ENCODE data around the gene SRGN. TPM values are rescaled to one million over a fixed set of nuclear protein-coding genes. Genes with fewer than 3 reads are reported as not detected.
A peak's percentile ranks its signal among the peaks of the same experiment; 100 is the strongest.

Gene SRGN
- total RNA-seq, 1 donor from 2014 or later, result 117 TPM

DNA sequence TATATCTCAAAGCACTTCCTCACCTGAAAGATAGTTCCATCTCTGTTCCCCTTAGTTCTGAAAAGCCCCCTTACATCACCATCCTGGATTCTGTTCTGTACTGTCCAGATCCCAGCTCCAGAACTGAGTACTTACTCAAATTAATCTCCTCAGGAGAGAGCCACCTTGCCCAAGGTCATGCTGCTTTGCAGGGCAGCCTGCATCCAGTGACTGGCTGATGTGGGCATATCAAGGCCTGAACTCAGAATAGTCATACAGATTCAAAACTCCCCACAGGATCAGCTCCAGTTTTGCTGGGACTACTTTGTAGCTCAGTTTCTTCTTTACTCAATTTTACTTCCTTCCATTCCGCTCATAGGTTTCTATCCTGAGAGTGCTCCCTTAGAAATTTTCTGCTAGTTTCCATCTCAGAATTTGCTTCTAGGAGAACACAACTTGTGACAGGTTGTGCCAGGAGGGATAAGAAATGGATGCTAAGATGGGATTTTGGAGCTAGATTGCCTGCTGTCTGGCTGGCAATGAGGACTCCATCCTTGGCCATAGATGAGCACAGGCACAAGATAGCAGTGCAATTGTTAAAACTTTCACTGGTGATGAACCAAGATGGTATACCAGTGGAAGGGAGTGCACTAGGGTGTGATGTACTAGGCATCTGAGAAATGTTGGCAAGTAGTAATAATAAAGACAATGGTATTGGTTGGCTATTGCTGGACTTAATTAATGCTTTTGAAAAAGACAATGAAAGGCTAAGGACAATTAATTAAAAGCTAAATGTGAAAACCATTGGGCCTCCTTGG, 17.3 kb downstream of the SRGN start:
- Histone ChIP-seq H3K27ac (no peak overlapping the region), H3K4me1 (no peaks in the 10 kb centered on the region), H3K4me3 (no peak overlapping the region), H3K9me3 (no peaks in the 10 kb centered on the region), H3K36me3 (no peaks in the 10 kb centered on the region), H3K27me3 (no peaks in the 10 kb centered on the region)
- intact Hi-C loops (cut with DNase I), result no loop called here
- TF ChIP-seq, protein P1, sequence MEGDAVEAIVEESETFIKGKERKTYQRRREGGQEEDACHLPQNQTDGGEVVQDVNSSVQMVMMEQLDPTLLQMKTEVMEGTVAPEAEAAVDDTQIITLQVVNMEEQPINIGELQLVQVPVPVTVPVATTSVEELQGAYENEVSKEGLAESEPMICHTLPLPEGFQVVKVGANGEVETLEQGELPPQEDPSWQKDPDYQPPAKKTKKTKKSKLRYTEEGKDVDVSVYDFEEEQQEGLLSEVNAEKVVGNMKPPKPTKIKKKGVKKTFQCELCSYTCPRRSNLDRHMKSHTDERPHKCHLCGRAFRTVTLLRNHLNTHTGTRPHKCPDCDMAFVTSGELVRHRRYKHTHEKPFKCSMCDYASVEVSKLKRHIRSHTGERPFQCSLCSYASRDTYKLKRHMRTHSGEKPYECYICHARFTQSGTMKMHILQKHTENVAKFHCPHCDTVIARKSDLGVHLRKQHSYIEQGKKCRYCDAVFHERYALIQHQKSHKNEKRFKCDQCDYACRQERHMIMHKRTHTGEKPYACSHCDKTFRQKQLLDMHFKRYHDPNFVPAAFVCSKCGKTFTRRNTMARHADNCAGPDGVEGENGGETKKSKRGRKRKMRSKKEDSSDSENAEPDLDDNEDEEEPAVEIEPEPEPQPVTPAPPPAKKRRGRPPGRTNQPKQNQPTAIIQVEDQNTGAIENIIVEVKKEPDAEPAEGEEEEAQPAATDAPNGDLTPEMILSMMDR (IDR thresholded peaks at IDR 0.05), result no peak
- TF ChIP-seq POLR2A (IDR thresholded peaks at IDR 0.05), result no peak
- no peak for TF ChIP-seq POLR2AphosphoS5 (IDR thresholded peaks at IDR 0.05; ENCODE audit: insufficient read depth in 1 of 2, low read depth in 1 of 2)
- DNase-seq (ENCODE audit: extremely low spot score in 2 of 2), result no peak

DNA sequence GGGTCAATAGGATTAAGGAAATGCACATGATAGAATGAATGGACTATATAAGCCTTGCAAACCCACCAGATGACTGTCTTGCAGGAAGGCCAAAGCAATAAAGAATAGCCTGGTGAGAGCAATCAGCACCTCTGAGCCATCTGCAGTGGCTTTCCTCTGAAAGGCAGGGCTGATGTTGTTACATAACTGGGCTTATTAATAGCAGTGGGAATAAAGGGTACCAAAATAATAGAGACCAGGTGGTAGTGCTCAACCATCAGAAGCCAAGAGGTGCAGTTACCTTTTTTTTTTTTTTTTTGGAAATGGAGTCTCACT, 19.2 kb downstream of the SRGN start:
- Histone ChIP-seq H3K27ac (no peak overlapping the region), H3K36me3 (no peaks in the 10 kb centered on the region), H3K4me1 (no peaks in the 10 kb centered on the region), H3K4me3 (no peak overlapping the region), H3K27me3 (no peaks in the 10 kb centered on the region), H3K9me3 (no peaks in the 10 kb centered on the region)
- TF ChIP-seq POLR2AphosphoS5 (IDR thresholded peaks at IDR 0.05; ENCODE audit: insufficient read depth in 1 of 2, low read depth in 1 of 2) (no peak), POLR2A (IDR thresholded peaks at IDR 0.05) (no peak)
- TF ChIP-seq, protein P1 (IDR thresholded peaks at IDR 0.05), result no peak
- DNase-seq (ENCODE audit: extremely low spot score in 2 of 2), result no peak
- intact Hi-C loops (cut with DNase I), result no loop called here

DNA sequence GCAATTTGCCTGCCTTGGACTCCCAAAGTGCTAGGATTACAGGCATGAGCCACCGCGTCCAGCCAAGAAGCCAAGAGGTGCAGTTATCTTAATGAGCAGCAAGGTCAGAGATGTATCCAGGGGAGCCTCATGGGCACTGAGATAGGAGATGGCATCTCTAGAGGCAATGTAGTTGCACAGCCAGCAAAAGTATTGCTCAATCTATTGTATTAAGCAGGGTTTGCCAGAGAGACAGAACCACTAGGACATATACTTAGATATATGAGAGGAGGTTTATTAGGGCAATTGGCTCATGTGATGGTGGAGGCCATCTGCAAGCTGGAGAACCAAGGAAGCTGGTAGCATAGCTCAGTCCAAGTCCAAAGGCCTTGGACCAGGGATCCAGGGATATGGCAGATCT, 19.8 kb downstream of the SRGN start:
- no peaks in the 10 kb centered on the region for H3K36me3 ChIP-seq
- no peaks in the 10 kb centered on the region for H3K4me1 ChIP-seq
- no peak overlapping the region for H3K4me3 ChIP-seq
- H3K9me3 ChIP-seq, result no peaks in the 10 kb centered on the region
- H3K27me3 ChIP-seq, result no peaks in the 10 kb centered on the region
- intact Hi-C loops (cut with DNase I), result no loop called here
- H3K27ac ChIP-seq, result no peak overlapping the region
- no peak for DNase-seq (ENCODE audit: extremely low spot score in 2 of 2)
- TF ChIP-seq POLR2AphosphoS5 (IDR thresholded peaks at IDR 0.05; ENCODE audit: insufficient read depth in 1 of 2, low read depth in 1 of 2), result no peak
- TF ChIP-seq POLR2A (IDR thresholded peaks at IDR 0.05), result no peak
- TF ChIP-seq, protein P1 (IDR thresholded peaks at IDR 0.05), result no peak

DNA sequence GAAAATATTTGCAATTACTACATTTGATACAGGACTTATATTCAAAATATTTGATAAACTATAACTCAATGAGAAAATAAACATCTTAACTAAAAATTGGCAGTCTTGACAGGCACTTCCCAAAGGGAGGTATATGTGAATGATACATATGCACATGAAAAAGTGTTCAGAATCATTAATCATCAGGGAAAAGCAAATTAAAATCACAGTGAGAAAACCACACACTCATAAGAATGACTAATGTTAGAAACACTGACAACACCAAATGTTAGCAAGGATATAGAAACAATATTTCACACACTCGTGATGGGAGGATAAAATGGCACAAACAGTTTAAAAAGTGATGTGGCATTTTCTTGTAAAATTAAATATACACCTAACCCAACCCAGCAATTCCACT, 32.0 kb downstream of the SRGN start:
- Histone ChIP-seq H3K9me3 (no peaks in the 10 kb centered on the region), H3K4me1 (peaks cover 7% of the 10 kb centered on the region), H3K4me3 (no peak overlapping the region), H3K27me3 (no peaks in the 10 kb centered on the region), H3K27ac (no peak overlapping the region), H3K36me3 (no peaks in the 10 kb centered on the region)
- intact Hi-C loops (cut with DNase I), result no loop called here
- TF ChIP-seq POLR2AphosphoS5 (IDR thresholded peaks at IDR 0.05; ENCODE audit: insufficient read depth in 1 of 2, low read depth in 1 of 2) (no peak), POLR2A (IDR thresholded peaks at IDR 0.05) (no peak)
- TF ChIP-seq, protein P1 (IDR thresholded peaks at IDR 0.05), result no peak
- no peak for DNase-seq (ENCODE audit: extremely low spot score in 2 of 2)

DNA sequence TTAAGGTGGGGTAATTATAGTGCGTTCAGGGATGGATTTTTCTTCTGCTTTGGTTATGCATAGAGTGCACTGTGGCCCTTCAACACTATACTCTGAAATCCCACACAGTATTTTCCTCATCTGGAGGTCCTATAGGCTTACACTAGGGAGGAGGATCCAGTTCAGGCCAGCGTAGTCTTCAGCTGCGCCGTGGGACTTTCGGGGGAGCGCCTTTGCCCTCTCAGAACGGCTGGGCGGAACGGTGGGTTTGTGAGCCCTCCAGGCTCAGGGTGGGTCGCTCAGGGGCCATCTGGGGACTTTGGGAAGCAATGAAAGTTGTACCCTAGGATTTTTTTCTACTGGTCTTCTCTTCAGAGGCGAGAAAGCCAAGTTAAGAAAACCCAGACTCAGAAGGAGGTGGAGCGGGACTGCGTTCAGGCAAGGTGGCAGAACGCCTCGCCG, 35.4 kb downstream of the SRGN start:
- H3K4me1 ChIP-seq, result peaks cover 23% of the 10 kb centered on the region
- H3K9me3 ChIP-seq, result no peaks in the 10 kb centered on the region
- intact Hi-C loops (cut with DNase I), result no loop called here
- TF ChIP-seq POLR2A (IDR thresholded peaks at IDR 0.05) (no peak), POLR2AphosphoS5 (IDR thresholded peaks at IDR 0.05; ENCODE audit: insufficient read depth in 1 of 2, low read depth in 1 of 2) (no peak)
- TF ChIP-seq, protein P1 (IDR thresholded peaks at IDR 0.05), result no peak
- H3K27me3 ChIP-seq, result no peaks in the 10 kb centered on the region
- peak overlapping the region; percentile 65 to 97 for H3K4me3 ChIP-seq
- no peaks in the 10 kb centered on the region for H3K36me3 ChIP-seq
- no peak for DNase-seq (ENCODE audit: extremely low spot score in 2 of 2)
- H3K27ac ChIP-seq, result peak overlapping the region; percentile 96
